WTC11 (cell line): Measurements from ENCODE around the gene MLN.
A peak's percentile ranks its signal among the peaks of the same experiment; 100 is the strongest.

ENCODE experiments used
- CREM ChIP-seq: sonication (generic); formaldehyde crosslinking; IDR thresholded peaks from 2 replicates; pipeline ENCODE4 v1.8.1; 2022; ENCODE audit warnings: mild to moderate bottlenecking, missing genetic modification reagents, moderate library complexity
- ELF4 ChIP-seq: sonication (generic); formaldehyde crosslinking; IDR thresholded peaks from 2 replicates; pipeline ENCODE4 v1.8.1; 2022; ENCODE audit warnings: low read depth, mild to moderate bottlenecking, moderate library complexity, missing genetic modification reagents
- ETV6 ChIP-seq: sonication (generic); formaldehyde crosslinking; IDR thresholded peaks from 2 replicates; pipeline ENCODE4 v1.8.1; 2022; ENCODE audit warnings: mild to moderate bottlenecking, missing genetic modification reagents
- GABPB1 ChIP-seq: sonication (generic); formaldehyde crosslinking; IDR thresholded peaks from 2 replicates; pipeline ENCODE4 v1.8.1; 2023; ENCODE audit warnings: mild to moderate bottlenecking, missing genetic modification reagents
- JUN ChIP-seq: sonication (generic); formaldehyde crosslinking; IDR thresholded peaks from 2 replicates; pipeline ENCODE4 v1.8.0; 2023; ENCODE audit warnings: mild to moderate bottlenecking, missing genetic modification reagents
- NR2C2 ChIP-seq: sonication (generic); formaldehyde crosslinking; IDR thresholded peaks from 2 replicates; pipeline ENCODE4 v1.8.0; 2022; ENCODE audit warnings: mild to moderate bottlenecking, missing genetic modification reagents
- TF ChIP-seq, protein P1 (sequence below): fragments of 200-600 bp; IDR thresholded peaks from 2 replicates; pipeline ENCODE4 v1.8.0; 2022; ENCODE audit warnings: antibody characterized with exemption
- TF ChIP-seq, protein P2 (sequence below): sonication (generic); formaldehyde crosslinking; IDR thresholded peaks from 2 replicates; pipeline ENCODE4 v1.8.1; 2023; ENCODE audit warnings: mild to moderate bottlenecking, missing genetic modification reagents, moderate library complexity
- TF ChIP-seq, protein P3 (sequence below): sonication (generic); formaldehyde crosslinking; IDR thresholded peaks from 2 replicates; pipeline ENCODE4 v1.8.1; 2023; ENCODE audit warnings: mild to moderate bottlenecking, missing genetic modification reagents, moderate library complexity
- TF ChIP-seq, protein P4 (sequence below): sonication (generic); formaldehyde crosslinking; IDR thresholded peaks from 2 replicates; pipeline ENCODE4 v1.8.0; 2022; ENCODE audit warnings: mild to moderate bottlenecking, missing genetic modification reagents
- TF ChIP-seq, protein P5 (sequence below): sonication (generic); formaldehyde crosslinking; IDR thresholded peaks from 2 replicates; pipeline ENCODE4 v1.8.0; 2023; ENCODE audit warnings: missing genetic modification reagents
- TF ChIP-seq, protein P6 (sequence below): sonication (generic); formaldehyde crosslinking; IDR thresholded peaks from 2 replicates; pipeline ENCODE4 v1.8.1; 2022; ENCODE audit warnings: mild to moderate bottlenecking, missing genetic modification reagents, moderate library complexity, borderline replicate concordance
- TF ChIP-seq, protein P7 (sequence below): sonication (generic); formaldehyde crosslinking; IDR thresholded peaks from 2 replicates; pipeline ENCODE4 v1.8.1; 2022; ENCODE audit warnings: low read depth, missing genetic modification reagents, borderline replicate concordance
- TF ChIP-seq, protein P8 (sequence below): fragments of 250-450 bp; sonication (Bioruptor Pico); IDR thresholded peaks from 2 replicates; pipeline ENCODE4 v1.9.0; 2021; ENCODE audit warnings: moderate library complexity, mild to moderate bottlenecking, inconsistent platforms, borderline replicate concordance

DNA sequence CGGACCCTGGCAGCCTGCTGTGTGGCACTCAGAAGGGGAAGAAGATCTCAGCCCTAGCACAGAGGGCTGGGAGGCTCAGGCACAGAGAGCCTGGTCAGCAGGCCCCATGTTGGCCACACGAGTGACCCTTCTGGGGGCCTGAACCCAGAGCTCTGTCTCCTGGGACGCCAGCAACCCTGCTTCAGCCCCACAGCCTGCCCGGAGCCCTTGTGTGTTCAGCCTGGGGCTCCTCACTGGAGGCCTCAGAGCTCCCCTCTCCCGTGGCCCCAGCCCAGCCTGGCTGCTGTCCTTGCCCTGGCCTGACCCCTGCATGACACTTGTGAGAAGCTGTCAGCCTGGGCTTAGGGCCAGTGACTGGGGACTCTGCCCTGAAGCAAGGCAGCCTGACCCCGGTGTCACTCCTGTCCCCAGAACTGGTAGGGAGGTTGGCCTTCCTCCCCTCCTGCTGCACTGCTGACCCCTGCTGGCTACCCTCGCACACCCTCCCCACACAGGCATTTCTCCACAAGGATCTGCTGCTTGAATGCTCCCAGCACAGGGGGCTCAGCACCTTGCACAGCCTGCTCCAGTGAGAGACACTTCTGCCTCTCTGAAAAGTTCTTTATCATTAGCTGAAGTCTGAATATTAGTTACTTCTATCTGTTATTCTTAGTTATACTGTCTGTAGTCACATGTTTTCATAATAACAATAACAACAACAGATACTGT is 41.7 kb downstream of the MLN start:
- TF ChIP-seq, protein P1, sequence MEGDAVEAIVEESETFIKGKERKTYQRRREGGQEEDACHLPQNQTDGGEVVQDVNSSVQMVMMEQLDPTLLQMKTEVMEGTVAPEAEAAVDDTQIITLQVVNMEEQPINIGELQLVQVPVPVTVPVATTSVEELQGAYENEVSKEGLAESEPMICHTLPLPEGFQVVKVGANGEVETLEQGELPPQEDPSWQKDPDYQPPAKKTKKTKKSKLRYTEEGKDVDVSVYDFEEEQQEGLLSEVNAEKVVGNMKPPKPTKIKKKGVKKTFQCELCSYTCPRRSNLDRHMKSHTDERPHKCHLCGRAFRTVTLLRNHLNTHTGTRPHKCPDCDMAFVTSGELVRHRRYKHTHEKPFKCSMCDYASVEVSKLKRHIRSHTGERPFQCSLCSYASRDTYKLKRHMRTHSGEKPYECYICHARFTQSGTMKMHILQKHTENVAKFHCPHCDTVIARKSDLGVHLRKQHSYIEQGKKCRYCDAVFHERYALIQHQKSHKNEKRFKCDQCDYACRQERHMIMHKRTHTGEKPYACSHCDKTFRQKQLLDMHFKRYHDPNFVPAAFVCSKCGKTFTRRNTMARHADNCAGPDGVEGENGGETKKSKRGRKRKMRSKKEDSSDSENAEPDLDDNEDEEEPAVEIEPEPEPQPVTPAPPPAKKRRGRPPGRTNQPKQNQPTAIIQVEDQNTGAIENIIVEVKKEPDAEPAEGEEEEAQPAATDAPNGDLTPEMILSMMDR = no peak
- TF ChIP-seq, protein P2, sequence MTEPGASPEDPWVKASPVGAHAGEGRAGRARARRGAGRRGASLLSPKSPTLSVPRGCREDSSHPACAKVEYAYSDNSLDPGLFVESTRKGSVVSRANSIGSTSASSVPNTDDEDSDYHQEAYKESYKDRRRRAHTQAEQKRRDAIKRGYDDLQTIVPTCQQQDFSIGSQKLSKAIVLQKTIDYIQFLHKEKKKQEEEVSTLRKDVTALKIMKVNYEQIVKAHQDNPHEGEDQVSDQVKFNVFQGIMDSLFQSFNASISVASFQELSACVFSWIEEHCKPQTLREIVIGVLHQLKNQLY (CRISPR knock-in tag) = no peak
- TF ChIP-seq, protein P3, sequence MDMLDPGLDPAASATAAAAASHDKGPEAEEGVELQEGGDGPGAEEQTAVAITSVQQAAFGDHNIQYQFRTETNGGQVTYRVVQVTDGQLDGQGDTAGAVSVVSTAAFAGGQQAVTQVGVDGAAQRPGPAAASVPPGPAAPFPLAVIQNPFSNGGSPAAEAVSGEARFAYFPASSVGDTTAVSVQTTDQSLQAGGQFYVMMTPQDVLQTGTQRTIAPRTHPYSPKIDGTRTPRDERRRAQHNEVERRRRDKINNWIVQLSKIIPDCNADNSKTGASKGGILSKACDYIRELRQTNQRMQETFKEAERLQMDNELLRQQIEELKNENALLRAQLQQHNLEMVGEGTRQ = no peak
- TF ChIP-seq, protein P4, sequence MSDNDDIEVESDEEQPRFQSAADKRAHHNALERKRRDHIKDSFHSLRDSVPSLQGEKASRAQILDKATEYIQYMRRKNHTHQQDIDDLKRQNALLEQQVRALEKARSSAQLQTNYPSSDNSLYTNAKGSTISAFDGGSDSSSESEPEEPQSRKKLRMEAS (CRISPR knock-in tag) = no peak
- TF ChIP-seq, protein P5, sequence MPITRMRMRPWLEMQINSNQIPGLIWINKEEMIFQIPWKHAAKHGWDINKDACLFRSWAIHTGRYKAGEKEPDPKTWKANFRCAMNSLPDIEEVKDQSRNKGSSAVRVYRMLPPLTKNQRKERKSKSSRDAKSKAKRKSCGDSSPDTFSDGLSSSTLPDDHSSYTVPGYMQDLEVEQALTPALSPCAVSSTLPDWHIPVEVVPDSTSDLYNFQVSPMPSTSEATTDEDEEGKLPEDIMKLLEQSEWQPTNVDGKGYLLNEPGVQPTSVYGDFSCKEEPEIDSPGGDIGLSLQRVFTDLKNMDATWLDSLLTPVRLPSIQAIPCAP (CRISPR knock-in tag) = no peak
- TF ChIP-seq ETV6 (CRISPR knock-in tag) (no peak), JUN (CRISPR knock-in tag) (no peak), GABPB1 (CRISPR knock-in tag) (peak; percentile 76), ELF4 (no peak), CREM (CRISPR knock-in tag) (no peak), NR2C2 (no peak)
- TF ChIP-seq, protein P6, sequence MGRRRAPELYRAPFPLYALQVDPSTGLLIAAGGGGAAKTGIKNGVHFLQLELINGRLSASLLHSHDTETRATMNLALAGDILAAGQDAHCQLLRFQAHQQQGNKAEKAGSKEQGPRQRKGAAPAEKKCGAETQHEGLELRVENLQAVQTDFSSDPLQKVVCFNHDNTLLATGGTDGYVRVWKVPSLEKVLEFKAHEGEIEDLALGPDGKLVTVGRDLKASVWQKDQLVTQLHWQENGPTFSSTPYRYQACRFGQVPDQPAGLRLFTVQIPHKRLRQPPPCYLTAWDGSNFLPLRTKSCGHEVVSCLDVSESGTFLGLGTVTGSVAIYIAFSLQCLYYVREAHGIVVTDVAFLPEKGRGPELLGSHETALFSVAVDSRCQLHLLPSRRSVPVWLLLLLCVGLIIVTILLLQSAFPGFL (CRISPR knock-in tag) = no peak
- TF ChIP-seq, protein P7, sequence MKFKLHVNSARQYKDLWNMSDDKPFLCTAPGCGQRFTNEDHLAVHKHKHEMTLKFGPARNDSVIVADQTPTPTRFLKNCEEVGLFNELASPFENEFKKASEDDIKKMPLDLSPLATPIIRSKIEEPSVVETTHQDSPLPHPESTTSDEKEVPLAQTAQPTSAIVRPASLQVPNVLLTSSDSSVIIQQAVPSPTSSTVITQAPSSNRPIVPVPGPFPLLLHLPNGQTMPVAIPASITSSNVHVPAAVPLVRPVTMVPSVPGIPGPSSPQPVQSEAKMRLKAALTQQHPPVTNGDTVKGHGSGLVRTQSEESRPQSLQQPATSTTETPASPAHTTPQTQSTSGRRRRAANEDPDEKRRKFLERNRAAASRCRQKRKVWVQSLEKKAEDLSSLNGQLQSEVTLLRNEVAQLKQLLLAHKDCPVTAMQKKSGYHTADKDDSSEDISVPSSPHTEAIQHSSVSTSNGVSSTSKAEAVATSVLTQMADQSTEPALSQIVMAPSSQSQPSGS (CRISPR knock-in tag) = no peak
- TF ChIP-seq, protein P8, sequence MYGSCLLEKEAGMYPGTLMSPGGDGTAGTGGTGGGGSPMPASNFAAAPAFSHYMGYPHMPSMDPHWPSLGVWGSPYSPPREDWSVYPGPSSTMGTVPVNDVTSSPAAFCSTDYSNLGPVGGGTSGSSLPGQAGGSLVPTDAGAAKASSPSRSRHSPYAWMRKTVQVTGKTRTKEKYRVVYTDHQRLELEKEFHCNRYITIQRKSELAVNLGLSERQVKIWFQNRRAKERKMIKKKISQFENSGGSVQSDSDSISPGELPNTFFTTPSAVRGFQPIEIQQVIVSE (CRISPR knock-in tag) = no peak
